Trophoblast cell (in vitro differentiated cells and primary cell): Measurements from ENCODE around the gene CGAS.

ENCODE experiments used
- DNase-seq, 2 donors: peaks; one replicate each; pipeline ENCODE4 v3.0.0-alpha.2; 2016
- H2AFZ ChIP-seq: 2 replicates; pipeline ENCODE4 v1.6.1; 2013; ENCODE audit warnings: low read length, moderate library complexity, mild to moderate bottlenecking; ENCODE audit not compliant: insufficient read depth, poor library complexity
- H2AK5ac ChIP-seq: 2 replicates; pipeline ENCODE4 v1.6.1; 2013; ENCODE audit warnings: mild to moderate bottlenecking, low read length
- H2BK120ac ChIP-seq: 2 replicates; pipeline ENCODE4 v1.6.1; 2013; ENCODE audit warnings: low read length, mild to moderate bottlenecking, moderate library complexity; ENCODE audit not compliant: insufficient read depth, poor library complexity
- H2BK12ac ChIP-seq: 2 replicates; pipeline ENCODE4 v1.6.1; 2013; ENCODE audit warnings: mild to moderate bottlenecking, low read length, moderate library complexity
- H2BK5ac ChIP-seq: 2 replicates; pipeline ENCODE4 v1.6.1; 2013; ENCODE audit warnings: low read length, low read depth, moderate library complexity, mild to moderate bottlenecking; ENCODE audit not compliant: poor library complexity
- H3K14ac ChIP-seq: 2 replicates; pipeline ENCODE4 v1.6.1; 2013; ENCODE audit warnings: mild to moderate bottlenecking, low read length
- H3K18ac ChIP-seq: 2 replicates; pipeline ENCODE4 v1.6.1; 2013; ENCODE audit warnings: mild to moderate bottlenecking, low read length
- H3K23ac ChIP-seq: 2 replicates; pipeline ENCODE4 v1.6.1; 2013; ENCODE audit warnings: low read length
- H3K27ac ChIP-seq: 2 replicates; pipeline ENCODE4 v1.5.1; 2013; ENCODE audit warnings: low read depth, mild to moderate bottlenecking, inconsistent platforms, low read length, moderate library complexity
- H3K27me3 ChIP-seq: 2 replicates; pipeline ENCODE4 v1.6.1; 2013; ENCODE audit warnings: inconsistent platforms, mild to moderate bottlenecking, low read length, moderate library complexity; ENCODE audit not compliant: insufficient read depth
- H3K36me3 ChIP-seq, 2 experiments: 1 replicate in 1 of 2; 2 replicates in 1 of 2; pipeline ENCODE4 v1.6.1; 2013; ENCODE audit warnings: low read length in 2 of 2, mild to moderate bottlenecking in 2 of 2, moderate library complexity in 1 of 2; ENCODE audit not compliant: insufficient read depth in 2 of 2, control insufficient read depth in 1 of 2
- H3K4ac ChIP-seq: 2 replicates; pipeline ENCODE4 v1.6.1; 2013; ENCODE audit warnings: low read depth, mild to moderate bottlenecking, low read length, moderate library complexity
- H3K4me1 ChIP-seq, 2 experiments: 1 replicate in 1 of 2; 2 replicates in 1 of 2; pipeline ENCODE4 v1.6.1; 2013; ENCODE audit warnings: low read length in 2 of 2, mild to moderate bottlenecking in 2 of 2, moderate library complexity in 1 of 2; ENCODE audit not compliant: insufficient read depth in 2 of 2, control insufficient read depth in 1 of 2
- H3K4me2 ChIP-seq: 2 replicates; pipeline ENCODE4 v1.6.1; 2013; ENCODE audit warnings: inconsistent platforms, mild to moderate bottlenecking, low read length, moderate library complexity
- H3K4me3 ChIP-seq: 2 replicates; pipeline ENCODE4 v1.5.1; 2013; ENCODE audit warnings: mild to moderate bottlenecking, low read depth, low read length, inconsistent platforms
- H3K79me1 ChIP-seq: one replicate; pipeline ENCODE4 v1.6.1; 2013; ENCODE audit warnings: low read length
- H3K79me2 ChIP-seq: 2 replicates; pipeline ENCODE4 v1.6.1; 2013; ENCODE audit warnings: low read length, mild to moderate bottlenecking; ENCODE audit not compliant: control insufficient read depth, insufficient read depth, poor library complexity
- H3K9ac ChIP-seq: 2 replicates; pipeline ENCODE4 v1.6.1; 2013; ENCODE audit warnings: mild to moderate bottlenecking, low read length
- H3K9me3 ChIP-seq: 2 replicates; pipeline ENCODE4 v1.6.1; 2013; ENCODE audit warnings: low read depth, mild to moderate bottlenecking, control low read depth, inconsistent platforms, low read length; ENCODE audit not compliant: insufficient read depth
- H4K12ac ChIP-seq: 2 replicates; pipeline ENCODE4 v1.6.1; 2013; ENCODE audit warnings: low read depth, mild to moderate bottlenecking, low read length, moderate library complexity
- H4K8ac ChIP-seq: 2 replicates; pipeline ENCODE4 v1.6.1; 2013; ENCODE audit warnings: low read depth, mild to moderate bottlenecking, low read length, moderate library complexity
- H4K91ac ChIP-seq: one replicate; pipeline ENCODE4 v1.6.1; 2013; ENCODE audit warnings: low read depth, mild to moderate bottlenecking, low read length, moderate library complexity
- WGBS: extraction: QIAGEN DNeasy Blood & Tissue Kit; methylation state at CpG from one replicate; pipeline ENCODE4 v1.1.7; 2013; ENCODE audit warnings: missing lambda C conversion rate; ENCODE audit not compliant: insufficient read length, insufficient coverage; ENCODE audit errors: extremely low coverage; 5-methylcytosine and 5-hydroxymethylcytosine counted together

CGAS gene

GRCh38 chr6:73400656-73401055 is 51.4 kb downstream of the CGAS start:
- no peak for DNase-seq
- Histone ChIP-seq H3K36me3 (no peaks in the 10 kb centered on the region), H3K4ac (no peak overlapping the region), H2BK12ac (no peak overlapping the region), H3K4me2 (no peak overlapping the region), H4K8ac (no peak overlapping the region), H3K79me1 (no peaks in the 10 kb centered on the region), H3K14ac (no peak overlapping the region), H3K9ac (no peak overlapping the region), H4K12ac (no peak overlapping the region), H3K9me3 (no peaks in the 10 kb centered on the region), H2BK5ac (no peak overlapping the region), H3K27me3 (no peaks in the 10 kb centered on the region), H4K91ac (no peak overlapping the region), H2AFZ (no peak overlapping the region), H2AK5ac (no peak overlapping the region), H3K18ac (no peak overlapping the region), H3K4me3 (no peak overlapping the region), H3K27ac (no peak overlapping the region), H3K23ac (no peak overlapping the region), H3K4me1 (no peaks in the 10 kb centered on the region), H3K79me2 (no peaks in the 10 kb centered on the region), H2BK120ac (no peak overlapping the region)

GRCh38 chr6:73395875-73396274 is 56.2 kb downstream of the CGAS start:
- peaks cover 5% of the 10 kb centered on the region for H3K9me3 ChIP-seq
- H3K36me3 ChIP-seq: no peaks in the 10 kb centered on the region
- H4K8ac ChIP-seq: no peak overlapping the region
- no peak overlapping the region for H3K14ac ChIP-seq
- H4K91ac ChIP-seq: no peak overlapping the region
- no peak overlapping the region for H3K23ac ChIP-seq
- no peak overlapping the region for H3K9ac ChIP-seq
- H3K4ac ChIP-seq: no peak overlapping the region
- no peak overlapping the region for H2BK5ac ChIP-seq
- no peak overlapping the region for H3K18ac ChIP-seq
- no peaks in the 10 kb centered on the region for H3K27me3 ChIP-seq
- no peaks in the 10 kb centered on the region for H3K79me2 ChIP-seq
- H4K12ac ChIP-seq: no peak overlapping the region
- no peak overlapping the region for H3K4me2 ChIP-seq
- no CpG with 5 or more reads among the region's 10 CpGs for WGBS
- DNase-seq: no peak
- H3K4me3 ChIP-seq: no peak overlapping the region
- H3K27ac ChIP-seq: no peak overlapping the region
- no peak overlapping the region for H2BK120ac ChIP-seq
- H2AFZ ChIP-seq: no peak overlapping the region
- no peak overlapping the region for H2BK12ac ChIP-seq
- H3K4me1 ChIP-seq: no peaks in the 10 kb centered on the region
- H3K79me1 ChIP-seq: no peaks in the 10 kb centered on the region
- H2AK5ac ChIP-seq: no peak overlapping the region

GRCh38 chr6:73394577-73395354 is 57.3 kb downstream of the CGAS start, which contains the start of gene DDX43:
DDX43 (plus strand) TSS chr6:73394828; CDS start chr6:73394906, 78 bp downstream.
- no peak within 1 kb of the TSS for H3K23ac ChIP-seq
- H3K4me3 ChIP-seq: no peak within 1 kb of the TSS
- H3K4ac ChIP-seq: no peak within 1 kb of the TSS
- peaks cover 5% of the 10 kb centered on the region for H3K9me3 ChIP-seq
- no peaks in the 10 kb centered on the region for H3K79me1 ChIP-seq
- H2BK5ac ChIP-seq: no peak within 1 kb of the TSS
- DNase-seq: peak; percentile 97 to 99
- H3K4me2 ChIP-seq: no peak within 1 kb of the TSS
- no peak within 1 kb of the TSS for H3K14ac ChIP-seq
- H3K9ac ChIP-seq: no peak within 1 kb of the TSS
- no peak within 1 kb of the TSS for H2AFZ ChIP-seq
- no peak within 1 kb of the TSS for H4K8ac ChIP-seq
- H4K91ac ChIP-seq: no peak within 1 kb of the TSS
- no peak within 1 kb of the TSS for H2BK12ac ChIP-seq
- no peaks in the 10 kb centered on the region for H3K4me1 ChIP-seq
- no peak within 1 kb of the TSS for H2AK5ac ChIP-seq
- H4K12ac ChIP-seq: no peak within 1 kb of the TSS
- no peak within 1 kb of the TSS for H3K27ac ChIP-seq
- no peak within 1 kb of the TSS for H3K18ac ChIP-seq
- no peak within 1 kb of the TSS for H2BK120ac ChIP-seq
- no CpG with 5 or more reads among the region's 54 CpGs for WGBS
- no peaks in the 10 kb centered on the region for H3K36me3 ChIP-seq
- H3K27me3 ChIP-seq: no peaks in the 10 kb centered on the region
- no peaks in the 10 kb centered on the region for H3K79me2 ChIP-seq

- Histone ChIP-seq H2BK120ac (no peak overlapping the region), H3K23ac (no peak overlapping the region), H4K91ac (no peak overlapping the region), H3K4me1 (no peaks in the 10 kb centered on the region), H3K79me1 (peaks cover 2% of the 10 kb centered on the region), H3K9ac (no peak overlapping the region), H3K27ac (no peak overlapping the region), H2AFZ (no peak overlapping the region), H2BK5ac (no peak overlapping the region), H4K12ac (no peak overlapping the region), H3K4ac (no peak overlapping the region), H3K9me3 (peaks cover 5% of the 10 kb centered on the region), H3K79me2 (no peaks in the 10 kb centered on the region), H3K18ac (no peak overlapping the region), H2BK12ac (no peak overlapping the region), H3K14ac (no peak overlapping the region), H3K27me3 (no peaks in the 10 kb centered on the region), H3K4me2 (no peak overlapping the region), H3K4me3 (no peak overlapping the region), H4K8ac (no peak overlapping the region), H2AK5ac (no peak overlapping the region), H3K36me3 (no peaks in the 10 kb centered on the region)
- no CpG with 5 or more reads among the region's 3 CpGs for WGBS
- DNase-seq: peak; percentile 82 to 87
These were observed 58.8 kb downstream of the CGAS start for GRCh38 chr6:73393278-73393677.
